SW480 (cell line): ENCODE measurements around the gene ZSWIM4.

Experiments
- DNase-seq: peaks from one replicate; pipeline ENCODE4 v3.0.0-alpha.2; 2016; ENCODE audit warnings: low spot score

Gene ZSWIM4

DNA sequence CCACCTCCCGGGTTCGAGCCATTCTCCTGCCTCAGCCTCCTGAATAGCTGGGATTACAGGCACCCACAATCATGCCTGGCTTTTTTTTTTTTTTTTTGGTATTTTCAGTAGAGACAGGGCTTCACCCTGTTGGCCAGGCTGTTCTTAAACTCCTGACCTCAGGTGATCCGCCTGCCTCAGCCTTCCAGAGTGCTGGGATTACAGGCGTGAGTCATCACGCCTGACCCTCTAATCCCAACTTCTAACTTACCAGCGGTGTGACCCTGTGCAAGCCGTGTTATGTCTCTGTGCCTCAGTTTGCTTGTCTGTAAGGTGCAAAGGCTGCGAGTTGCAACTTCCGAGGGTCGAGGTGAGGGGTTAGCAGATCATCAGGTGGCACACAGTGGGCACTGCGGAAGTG is 17.3 kb downstream of the ZSWIM4 start:
- no peak for DNase-seq

DNA sequence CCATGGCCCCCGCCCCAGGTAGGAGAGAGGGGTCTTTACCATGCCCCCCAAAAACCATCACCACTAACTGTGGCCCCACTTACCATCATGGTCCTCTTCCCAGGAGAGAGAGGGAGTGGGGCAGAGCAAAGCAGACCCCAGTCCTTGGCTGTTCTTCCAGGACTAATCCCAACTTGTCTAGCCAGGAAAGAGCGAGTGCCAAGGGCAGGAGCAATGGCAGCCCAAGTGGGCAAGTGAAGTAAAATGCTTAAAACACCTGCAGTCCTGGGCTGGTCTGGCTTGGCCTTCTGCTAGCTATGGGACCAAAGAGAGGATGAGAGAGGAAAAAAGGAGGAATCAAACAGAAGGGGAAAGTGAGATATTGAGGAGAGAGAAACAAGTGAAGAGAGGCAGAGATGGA is 17.9 kb downstream of the ZSWIM4 start:
- no peak for DNase-seq

DNA sequence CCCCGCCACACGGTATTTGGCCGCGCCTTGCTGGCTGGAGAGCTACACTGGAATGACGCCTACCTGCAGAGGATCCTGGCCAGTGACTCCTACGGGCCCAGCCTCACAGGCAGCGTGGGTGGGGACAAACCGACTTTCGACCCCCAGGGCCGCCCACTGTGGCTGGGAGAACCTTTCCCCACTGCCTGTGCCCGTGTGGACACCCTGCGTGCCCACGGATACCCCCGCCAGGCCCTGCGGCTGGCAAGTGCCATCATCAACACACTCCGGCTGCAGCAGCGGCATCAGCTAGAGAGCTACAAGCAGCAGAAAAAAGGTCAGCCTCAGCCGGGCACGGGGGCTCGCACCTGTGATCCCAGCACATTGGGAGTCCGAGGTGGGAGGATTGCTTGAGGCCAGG is 19.3 kb downstream of the ZSWIM4 start:
- DNase-seq, result no peak

DNA sequence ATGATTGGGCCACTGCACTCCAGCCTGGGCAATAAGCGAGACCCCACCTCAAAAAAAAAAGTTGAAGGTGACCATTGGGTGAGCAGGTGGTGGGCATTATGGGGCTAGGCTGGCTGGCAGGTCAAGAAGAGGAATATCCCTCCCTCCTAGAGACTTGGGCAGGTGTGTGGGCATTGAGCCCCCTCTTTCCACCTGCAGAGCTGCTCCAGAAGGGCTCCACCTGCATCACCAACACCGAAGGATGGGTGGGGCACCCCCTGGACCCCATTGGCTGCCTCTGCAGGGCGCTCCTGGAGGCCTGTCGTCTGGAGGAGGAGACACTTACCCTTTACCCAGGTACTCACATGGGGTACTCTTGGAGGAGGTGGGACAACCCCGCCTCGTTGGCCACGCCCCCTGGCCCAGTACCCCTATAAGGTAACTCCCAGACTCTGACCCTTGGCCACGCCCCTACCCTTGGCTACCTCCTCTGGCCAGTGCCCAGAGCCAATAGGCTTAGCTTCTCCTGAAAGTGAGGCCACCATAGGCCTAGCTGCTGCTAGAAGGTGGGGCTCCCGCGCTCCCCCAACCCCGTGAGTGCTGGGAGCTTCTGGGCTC is 21.9 kb downstream of the ZSWIM4 start:
- peak; percentile 35 for DNase-seq

DNA sequence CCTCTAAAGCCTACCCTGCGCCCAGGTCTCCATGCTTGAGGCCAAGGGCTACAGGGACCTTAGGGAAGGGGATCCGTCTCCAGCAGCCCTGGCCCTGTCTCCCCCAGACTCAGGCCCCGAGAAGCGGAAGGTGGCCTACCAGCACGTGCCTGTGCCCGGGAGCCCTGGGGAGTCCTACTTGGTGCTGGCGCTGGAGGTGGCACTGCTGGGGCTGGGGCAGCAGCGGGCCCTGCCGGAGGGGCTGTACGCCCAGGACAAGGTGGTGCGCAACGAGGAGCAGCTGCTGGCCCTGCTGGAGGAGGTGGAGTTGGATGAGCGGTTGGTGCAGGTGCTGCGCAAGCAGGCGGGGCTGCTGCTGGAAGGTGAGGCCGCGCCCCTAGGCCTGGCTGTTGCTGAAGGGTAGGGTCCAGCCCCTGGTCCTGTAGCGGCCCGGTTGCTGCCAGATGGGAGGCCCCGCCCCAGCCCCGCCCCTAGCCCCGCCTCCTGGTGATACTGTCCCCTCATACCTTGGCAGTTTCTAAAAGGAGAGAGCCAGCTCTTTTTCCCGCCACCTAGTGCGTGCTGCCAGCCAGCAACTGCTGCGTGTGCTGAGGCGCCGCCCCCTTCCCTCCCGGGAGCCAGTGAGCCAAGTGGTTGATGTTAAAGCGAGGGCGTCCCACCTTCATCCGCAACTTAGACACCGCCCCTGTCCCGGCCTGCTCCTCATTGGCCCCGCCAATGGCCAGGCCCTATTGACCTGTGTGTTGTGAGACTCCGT is 22.6 kb downstream of the ZSWIM4 start:
- DNase-seq, result peak; percentile 83

DNA sequence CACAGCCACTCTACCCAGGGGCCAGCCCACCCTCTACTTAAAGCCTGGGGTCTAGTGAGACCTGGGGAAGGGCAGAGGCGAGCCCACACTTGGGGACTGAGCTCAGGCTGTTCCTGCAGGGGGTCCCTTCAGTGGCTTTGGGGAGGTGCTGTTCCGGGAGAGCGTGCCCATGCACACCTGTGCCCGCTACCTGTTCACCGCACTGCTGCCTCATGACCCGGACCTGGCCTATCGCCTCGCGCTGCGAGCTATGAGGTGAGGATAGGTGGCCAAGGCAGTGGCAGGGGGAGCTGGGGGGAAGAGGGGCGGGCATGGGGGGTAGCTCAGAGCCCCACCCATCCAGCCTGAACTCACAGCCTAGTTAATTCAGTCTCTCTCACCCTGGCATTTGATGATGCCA is 24.0 kb downstream of the ZSWIM4 start:
- no peak for DNase-seq

DNA sequence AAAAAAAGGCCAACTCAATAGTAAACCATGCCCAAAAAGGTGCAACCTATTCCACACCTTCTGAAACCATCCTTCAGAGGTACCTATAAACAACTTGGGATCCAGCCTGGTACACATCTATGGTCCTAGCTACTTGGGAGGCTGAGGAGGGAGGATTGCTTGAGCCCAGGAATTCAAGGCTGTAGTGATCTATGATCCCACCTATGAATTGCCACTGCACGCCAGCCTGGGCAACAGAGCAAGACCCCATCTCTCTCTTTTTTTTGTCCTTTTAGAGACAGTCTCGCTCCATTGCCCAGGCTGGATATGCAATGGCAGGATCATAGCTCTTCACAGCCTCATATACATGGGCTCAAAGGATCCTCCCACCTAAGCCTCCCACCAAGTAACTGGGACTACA is 26.0 kb downstream of the ZSWIM4 start:
- no peak for DNase-seq

DNA sequence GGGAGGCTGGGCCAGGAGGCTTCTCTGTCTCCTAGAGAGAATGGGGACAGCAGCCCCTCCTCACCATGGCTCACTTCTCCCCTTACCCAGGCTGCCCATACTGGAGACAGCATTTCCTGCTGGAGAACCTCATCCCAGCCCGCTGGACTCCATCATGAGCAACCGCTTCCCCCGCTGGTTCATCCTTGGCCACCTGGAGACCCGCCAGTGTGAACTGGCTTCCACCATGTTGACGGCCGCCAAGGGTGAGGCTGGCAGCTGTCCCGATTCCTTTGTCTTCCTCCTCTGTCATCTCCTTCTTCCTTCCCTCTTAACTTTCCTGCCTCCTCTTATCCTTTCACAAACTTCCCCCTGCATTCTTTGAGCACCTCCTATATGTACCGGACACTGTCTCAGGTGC is 28.0 kb downstream of the ZSWIM4 start:
- DNase-seq, result no peak

DNA sequence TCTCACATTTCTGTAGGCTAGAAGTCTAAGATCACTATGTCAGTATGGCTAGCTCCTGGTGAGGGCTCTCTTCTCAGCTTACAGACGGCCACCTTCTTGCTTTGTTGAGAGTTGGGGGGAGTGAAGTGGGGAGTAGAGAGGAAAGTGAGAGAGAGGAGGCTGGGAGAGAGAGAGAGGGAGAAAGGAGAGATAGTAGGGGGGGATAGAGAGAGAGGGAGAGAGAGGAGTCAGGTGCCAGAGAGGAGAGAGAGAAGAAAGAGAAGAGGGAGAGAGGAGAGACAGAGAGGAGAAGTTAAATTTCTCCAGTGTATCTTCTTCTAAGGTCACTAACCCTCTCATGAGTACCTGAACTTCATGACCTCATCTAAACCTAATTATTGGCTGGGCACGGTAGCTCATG is 28.7 kb downstream of the ZSWIM4 start:
- no peak for DNase-seq

DNA sequence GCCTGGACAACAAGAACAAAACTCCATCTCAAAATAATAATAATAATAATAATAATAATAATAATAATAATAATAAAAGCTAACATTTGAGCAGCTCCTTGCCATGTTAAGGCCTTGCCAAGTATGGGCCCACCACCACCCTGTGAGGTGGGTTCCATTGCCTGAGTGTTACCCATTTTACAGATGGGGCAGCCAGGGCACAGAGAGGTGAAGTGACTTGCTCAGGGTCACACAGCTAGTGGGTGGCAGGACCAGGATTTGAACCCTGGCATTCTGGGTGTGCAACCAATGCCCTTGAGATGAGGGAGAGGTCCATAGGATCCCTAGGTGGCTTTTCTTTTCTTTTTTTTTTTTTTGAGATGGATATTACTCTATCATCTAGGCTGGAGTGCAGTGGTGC is 29.5 kb downstream of the ZSWIM4 start:
- no peak for DNase-seq

DNA sequence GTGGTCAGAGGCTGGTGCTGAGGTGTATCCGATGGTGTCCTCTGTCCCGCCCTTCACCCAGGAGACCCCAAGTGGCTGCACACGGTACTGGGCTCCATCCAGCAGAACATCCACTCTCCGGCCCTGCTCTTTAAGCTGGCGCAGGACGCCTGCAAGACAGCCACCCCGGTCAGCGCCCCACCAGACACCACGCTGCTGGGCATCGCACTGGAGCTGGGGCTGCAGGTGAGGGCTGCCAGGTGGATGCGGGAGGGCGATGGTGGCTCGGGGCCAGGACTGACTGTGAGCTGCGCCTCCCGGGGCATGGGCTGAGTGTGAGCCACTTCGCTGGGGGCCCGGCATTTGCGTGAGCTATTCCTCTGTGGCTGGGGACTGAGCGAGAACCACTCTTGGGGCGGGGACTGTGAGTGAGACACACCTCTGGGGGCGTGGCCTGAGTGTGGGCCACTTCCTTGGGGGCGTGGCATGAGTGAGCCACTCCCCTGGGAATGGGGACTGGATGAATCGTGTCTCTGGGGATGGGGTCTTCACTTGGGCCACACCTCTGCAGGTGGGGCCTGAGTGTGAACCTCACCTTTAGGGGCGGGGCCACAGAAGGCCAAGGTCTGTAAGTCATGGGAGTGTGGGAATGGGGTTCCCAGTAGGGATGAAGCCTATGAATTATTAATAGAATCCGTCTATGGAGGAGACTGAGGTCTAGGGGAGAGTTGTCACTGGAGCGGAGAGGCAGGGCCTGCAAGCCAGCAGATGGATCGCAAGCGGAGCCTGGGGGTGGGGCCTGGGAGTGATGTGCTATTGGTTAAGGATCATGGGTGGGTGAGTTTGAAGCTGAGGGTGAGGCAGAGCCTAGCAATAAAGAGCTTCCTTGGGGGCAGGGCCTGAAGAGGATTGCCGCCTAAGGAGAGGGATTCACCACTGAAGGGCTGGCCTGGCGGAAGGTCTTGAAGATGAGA is 30.5 kb downstream of the ZSWIM4 start:
- DNase-seq, result no peak

DNA sequence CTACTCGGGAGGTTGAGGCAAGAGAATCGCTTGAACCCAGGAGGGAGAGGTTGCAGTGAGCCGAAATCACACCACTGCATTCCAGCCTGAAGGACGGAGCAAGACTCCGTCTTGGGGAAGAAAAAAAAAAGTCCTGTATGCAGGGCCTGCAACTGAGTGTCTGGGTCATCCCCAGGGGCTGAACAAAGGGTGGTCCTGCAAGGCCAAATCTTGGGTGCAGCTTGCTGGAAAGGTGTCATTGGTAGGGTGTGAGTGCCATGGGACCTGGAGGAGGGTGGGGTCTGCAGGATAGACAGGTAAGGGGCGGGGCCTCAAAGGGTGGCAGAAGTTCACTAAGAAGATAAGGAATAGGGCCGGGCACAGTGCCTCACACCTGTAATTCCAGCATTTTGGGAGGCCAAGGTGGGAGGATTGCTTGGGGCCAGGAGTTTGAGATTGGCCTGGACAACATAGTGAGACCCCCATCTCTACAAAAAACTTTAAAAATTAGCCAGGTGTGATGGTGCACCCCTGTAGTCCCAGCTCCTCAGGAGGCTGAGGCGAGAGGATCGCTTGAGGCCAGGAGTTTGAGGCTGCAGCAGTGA is 31.5 kb downstream of the ZSWIM4 start:
- DNase-seq, result no peak

DNA sequence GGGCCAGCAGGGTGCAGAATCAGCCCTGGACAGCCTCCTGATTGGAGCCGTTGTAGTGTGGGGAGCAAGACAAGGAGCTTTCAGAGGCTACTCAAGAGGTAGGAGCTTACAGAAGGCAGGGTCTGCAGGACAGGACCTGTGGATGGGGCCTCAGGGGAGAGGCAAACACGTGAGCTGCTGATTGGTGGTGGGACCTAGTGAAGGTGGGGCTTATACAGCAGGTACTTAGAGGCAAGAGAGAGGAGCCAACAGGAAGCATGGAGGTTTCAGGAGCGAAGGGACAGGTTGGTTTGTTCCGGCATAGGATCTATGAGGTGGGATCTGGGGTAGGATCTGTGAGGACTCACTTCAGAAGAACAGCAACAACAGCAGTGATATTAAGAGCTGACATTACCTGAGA is 32.4 kb downstream of the ZSWIM4 start:
- no peak for DNase-seq

DNA sequence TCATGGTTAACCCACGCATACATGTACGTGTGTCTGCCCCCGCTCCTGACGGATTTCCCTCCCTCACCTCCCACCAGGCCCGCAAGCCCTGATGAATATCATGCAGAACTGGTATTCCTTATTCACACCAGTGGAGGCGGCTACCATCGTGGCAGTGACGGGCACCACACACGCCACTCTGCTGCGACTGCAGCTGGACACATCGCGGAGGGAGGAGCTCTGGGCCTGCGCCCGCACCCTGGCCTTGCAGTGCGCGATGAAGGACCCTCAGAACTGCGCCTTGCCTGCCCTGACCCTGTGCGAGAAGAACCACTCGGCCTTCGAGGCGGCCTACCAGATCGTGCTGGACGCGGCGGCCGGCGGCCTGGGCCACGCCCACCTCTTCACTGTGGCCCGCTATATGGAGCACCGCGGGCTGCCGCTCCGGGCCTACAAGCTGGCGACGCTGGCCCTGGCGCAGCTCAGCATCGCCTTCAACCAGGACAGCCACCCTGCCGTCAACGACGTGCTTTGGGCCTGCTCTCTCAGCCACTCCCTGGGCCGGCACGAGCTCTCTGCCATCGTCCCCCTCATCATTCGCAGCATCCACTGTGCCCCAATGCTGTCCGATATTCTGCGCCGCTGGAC is 35.0 kb downstream of the ZSWIM4 start:
- DNase-seq, result no peak

DNA sequence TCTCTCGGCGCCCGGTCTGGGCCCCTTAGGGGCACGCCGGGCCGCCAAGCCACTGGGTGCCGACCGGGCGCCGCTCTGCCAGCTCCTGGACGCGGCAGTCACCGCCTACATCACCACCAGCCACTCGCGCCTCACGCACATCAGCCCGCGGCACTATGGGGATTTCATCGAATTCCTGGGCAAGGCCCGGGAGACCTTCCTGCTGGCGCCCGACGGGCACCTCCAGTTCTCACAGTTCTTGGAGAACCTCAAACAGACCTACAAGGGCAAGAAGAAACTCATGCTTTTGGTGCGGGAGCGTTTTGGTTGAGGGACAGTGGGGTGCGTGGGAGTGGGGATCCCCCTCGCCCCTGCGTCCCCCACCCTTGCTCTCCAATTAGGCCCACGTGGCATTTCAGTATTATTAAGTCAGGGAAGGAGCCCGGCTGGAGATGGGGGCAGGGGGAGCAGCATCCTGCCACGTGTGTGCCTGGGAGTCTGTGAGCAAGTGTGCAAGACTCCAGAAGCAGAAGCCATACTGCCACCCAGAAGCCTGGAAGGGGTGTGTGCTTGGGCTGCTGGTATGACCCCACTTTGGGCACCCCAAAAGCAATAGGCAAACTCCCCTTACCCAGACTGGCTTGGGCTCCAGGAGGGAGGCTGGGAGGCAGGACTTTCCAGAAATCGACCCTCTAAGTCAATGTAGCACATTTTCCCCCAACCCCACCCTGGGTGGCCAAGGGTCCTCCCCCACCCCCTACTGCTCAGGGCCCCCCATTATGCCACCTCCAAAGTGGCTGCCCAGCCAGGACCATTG is 35.7 kb downstream of the ZSWIM4 start:
- DNase-seq, result no peak

DNA sequence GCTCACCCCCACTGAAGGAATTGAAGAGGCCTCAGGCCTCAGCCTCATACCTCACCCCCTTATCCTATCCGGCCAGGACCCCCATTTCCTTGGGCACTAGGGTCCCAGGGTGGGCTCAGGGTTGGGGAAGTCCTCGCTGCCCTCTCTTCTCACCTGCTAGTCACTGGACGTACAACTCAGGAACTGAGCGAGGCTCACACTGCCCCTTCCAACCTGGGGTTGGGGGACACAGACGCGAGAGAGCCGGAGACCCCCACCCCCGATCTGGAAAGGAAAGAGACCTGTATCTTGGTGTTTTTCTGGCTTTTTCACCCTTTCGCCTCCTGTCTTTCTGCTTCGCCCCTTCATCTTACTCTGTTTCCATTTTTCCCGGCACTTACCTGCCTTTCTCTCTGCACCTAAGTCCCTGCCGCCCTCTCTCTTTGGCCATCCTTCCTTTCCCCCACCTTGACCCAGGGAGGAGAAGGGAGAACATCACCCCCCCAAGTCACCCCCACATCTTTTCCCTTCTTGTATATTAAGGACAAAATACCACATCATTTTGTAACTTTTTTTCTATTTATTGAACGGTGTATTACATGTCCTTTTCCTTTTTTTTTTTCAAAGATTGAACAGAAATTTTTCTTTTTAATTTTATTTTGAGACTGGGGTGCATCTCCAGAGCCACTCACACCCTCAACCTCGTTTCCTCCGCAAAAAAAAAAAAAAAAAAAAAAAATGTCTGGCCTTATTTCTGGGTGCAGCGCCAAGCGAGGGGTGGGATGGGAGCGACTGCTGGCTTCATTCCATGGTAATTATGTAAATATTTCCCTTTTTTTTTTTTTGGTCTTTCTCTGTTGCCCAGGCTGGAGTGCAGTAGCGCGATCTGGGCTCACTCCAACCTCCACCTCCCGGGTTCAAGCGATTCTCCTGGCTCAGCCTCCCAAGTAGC is 36.6 kb downstream of the ZSWIM4 start:
- no peak for DNase-seq

DNA sequence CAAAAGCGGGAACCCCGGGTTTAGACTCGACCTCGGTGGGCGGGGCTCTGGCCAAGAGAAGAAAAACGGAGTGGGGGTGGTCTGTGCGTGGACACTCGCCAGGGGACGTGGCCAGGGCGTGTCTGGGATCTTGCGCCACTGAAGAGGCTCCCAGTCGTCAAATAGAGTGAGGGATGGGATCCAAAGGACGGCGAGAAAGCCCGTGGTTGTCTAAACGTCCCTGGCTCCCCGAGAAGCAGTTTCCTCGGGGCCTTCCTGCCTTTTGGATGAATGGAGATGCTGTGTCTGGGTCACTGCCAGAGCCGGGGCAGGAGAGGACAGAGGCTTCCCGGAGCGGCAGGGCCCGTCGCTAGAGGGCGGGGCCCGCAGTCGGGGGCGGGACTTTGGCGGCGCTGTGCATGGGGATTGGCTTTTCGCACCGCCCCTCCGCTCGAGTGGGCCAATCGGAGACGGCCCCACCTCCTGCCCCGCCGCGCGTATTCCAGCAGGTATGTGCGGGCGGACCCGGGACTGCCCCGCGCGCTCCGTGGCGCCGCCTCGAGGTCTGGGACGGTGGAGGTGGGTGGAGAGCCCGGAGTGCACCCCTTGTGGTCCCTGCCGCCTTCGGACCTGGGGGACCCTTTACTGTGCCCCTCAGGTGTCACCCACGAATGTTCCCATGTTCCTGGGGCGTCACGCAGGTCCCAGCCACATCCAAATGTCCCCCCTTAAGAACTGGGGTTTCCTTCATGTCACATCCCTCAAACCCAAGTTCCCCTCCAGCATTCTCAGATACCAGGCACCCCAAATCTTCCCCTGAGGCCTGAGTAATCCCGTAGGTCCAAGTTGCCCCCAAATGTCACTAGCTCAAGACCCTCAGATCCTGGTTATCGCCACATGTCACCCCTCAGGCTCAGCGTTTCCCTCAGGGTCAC is 38.3 kb downstream of the ZSWIM4 start:
- DNase-seq, result peak; percentile 89

DNA sequence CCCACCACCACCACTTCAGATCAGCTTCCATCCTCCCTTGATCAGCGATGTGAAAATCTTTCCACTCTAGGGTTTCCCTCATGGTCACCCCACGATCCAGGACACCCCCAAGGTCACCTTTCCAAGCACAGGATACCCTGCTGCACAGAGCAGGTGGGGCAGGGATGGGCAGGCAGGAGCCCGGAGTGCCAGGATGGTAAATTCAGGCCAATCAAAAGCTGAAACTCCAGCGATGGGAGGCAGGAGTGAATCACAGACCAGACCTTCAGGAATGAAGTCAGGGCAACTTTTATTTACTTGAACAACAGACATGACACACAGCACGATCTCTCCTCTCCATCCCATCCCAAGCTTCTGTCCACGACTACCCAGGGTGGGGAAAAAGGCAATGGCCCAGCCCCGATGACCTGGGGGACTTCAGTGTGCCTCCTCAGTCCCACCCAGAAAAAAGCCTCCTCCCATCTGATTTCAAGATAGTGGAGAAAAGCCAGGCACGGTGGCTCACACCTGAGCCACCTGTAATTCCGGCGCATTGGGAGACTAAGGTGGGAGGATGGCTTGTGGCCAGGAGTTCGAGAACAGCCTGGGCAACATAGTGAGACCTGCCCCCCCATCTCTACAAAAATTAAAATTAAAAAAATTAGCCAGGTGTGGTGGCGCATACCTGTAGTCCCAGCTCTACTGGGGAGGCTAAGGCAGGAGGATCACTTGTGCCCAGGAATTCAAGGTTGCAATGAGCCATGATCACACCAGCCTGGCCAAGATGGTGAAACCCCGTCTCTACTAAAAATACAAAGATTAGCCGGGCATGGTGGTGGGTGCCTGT is 39.2 kb downstream of the ZSWIM4 start:
- peak; percentile 76 for DNase-seq
